Upper lobe of right lung (tissue), 1 donor: ENCODE data around the gene GFRA1. TPM values are rescaled to one million over a fixed set of nuclear protein-coding genes. Genes with fewer than 3 reads are reported as not detected.
A peak's percentile ranks its signal among the peaks of the same experiment; 100 is the strongest.

Source experiments
- ATAC-seq: fragments of 200-7000 bp; cut with Tn5 transposase; one replicate; pipeline ENCODE4 v1.9.1; 2020; ENCODE audit warnings: mild to moderate bottlenecking, moderate library complexity
- DNase-seq: peaks from one replicate; pipeline ENCODE4 v3.0.0-alpha.2; 2020
- H3K27ac ChIP-seq: fragments of 200-600 bp; one replicate; pipeline ENCODE4 v1.8.0; 2022
- H3K27me3 ChIP-seq: fragments of 200-600 bp; one replicate; pipeline ENCODE4 v1.8.0; 2022; ENCODE audit warnings: mild to moderate bottlenecking
- H3K36me3 ChIP-seq: fragments of 200-600 bp; one replicate; pipeline ENCODE4 v1.8.0; 2022
- H3K4me1 ChIP-seq: fragments of 200-600 bp; one replicate; pipeline ENCODE4 v1.8.0; 2022
- H3K4me3 ChIP-seq: fragments of 200-600 bp; one replicate; pipeline ENCODE4 v1.8.0; 2022; ENCODE audit warnings: mild to moderate bottlenecking
- H3K9me3 ChIP-seq: fragments of 200-600 bp; one replicate; pipeline ENCODE4 v1.8.0; 2022
- intact Hi-C: fragments of 100-400 bp; cut with DNase I; formaldehyde crosslinking; loops from one replicate; pipeline ENCODE4 v1.11.0; 2022
- total RNA-seq: library from RNA; stranded (reverse); fragmentation: NEBNext Ultra II Directional; extraction: Animal tissue kit (Norgen Biotek cat#: 25700); gene quantifications from one replicate; pipeline ENCODE4 v1.2.1, GENCODE V29; 2021
- TF ChIP-seq, protein P1 (sequence below): fragments of 200-600 bp; IDR thresholded peaks from one replicate; pipeline ENCODE4 v1.8.0; 2022; ENCODE audit warnings: antibody characterized with exemption
- donor health status: DM: no; HTN: yes; CAD: no; lungs with severe emphysema.

Gene GFRA1
- total RNA-seq, 1 donor from 2014 or later, result 3.4 TPM

DNA sequence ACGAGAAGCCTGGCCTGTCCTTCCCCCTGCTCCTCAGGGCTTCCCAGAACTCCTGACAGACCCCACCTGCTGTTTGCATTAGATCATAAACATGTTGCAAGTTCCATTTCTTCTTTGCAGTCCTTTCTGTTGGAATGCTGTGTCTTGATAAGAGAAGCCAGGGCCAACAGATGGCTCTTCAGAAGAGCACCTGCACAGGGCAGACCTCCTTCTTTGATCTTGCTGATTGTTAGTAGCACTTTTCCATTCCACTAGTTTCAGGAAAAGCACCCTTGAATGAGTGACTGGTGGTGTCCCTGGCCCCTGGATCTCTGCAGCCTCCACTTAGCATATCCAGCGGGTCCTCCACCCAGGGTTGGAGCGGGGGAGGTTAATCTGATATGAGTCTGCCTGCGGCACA, 243.2 kb downstream of the GFRA1 start:
- intact Hi-C loops, result no loop called here
- Histone ChIP-seq H3K27me3 (no peaks in the 10 kb centered on the region), H3K36me3 (no peaks in the 10 kb centered on the region), H3K4me3 (no peak overlapping the region), H3K27ac (no peak overlapping the region), H3K4me1 (no peaks in the 10 kb centered on the region), H3K9me3 (peaks cover 4% of the 10 kb centered on the region)
- DNase-seq (peak; percentile 32), ATAC-seq (no peak)
- TF ChIP-seq, protein P1, sequence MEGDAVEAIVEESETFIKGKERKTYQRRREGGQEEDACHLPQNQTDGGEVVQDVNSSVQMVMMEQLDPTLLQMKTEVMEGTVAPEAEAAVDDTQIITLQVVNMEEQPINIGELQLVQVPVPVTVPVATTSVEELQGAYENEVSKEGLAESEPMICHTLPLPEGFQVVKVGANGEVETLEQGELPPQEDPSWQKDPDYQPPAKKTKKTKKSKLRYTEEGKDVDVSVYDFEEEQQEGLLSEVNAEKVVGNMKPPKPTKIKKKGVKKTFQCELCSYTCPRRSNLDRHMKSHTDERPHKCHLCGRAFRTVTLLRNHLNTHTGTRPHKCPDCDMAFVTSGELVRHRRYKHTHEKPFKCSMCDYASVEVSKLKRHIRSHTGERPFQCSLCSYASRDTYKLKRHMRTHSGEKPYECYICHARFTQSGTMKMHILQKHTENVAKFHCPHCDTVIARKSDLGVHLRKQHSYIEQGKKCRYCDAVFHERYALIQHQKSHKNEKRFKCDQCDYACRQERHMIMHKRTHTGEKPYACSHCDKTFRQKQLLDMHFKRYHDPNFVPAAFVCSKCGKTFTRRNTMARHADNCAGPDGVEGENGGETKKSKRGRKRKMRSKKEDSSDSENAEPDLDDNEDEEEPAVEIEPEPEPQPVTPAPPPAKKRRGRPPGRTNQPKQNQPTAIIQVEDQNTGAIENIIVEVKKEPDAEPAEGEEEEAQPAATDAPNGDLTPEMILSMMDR, result no peak

DNA sequence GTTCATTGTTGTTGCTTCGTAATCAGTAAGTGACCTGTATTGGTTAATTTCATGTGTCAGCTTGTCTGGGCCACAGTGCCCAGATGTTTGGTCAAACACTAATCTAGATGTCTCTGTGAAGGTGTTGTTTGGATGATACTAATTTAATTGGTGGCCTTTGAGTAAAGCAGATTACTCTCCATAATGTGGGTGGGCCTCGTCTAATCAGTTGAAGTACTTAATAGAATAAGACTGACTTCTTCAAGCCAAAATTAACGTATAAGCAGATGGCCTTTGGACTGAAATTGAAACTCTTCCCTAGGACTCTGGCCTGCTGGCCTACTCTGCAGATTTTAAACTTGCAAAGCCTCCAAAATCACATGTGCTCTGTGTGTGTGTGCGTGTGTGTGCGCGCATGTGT, 245.7 kb downstream of the GFRA1 start:
- TF ChIP-seq, protein P1, result no peak
- Histone ChIP-seq H3K27me3 (no peaks in the 10 kb centered on the region), H3K27ac (no peak overlapping the region), H3K36me3 (no peaks in the 10 kb centered on the region), H3K9me3 (no peaks in the 10 kb centered on the region), H3K4me3 (no peak overlapping the region), H3K4me1 (no peaks in the 10 kb centered on the region)
- ATAC-seq (no peak), DNase-seq (no peak)
- intact Hi-C loops, result no loop called here

DNA sequence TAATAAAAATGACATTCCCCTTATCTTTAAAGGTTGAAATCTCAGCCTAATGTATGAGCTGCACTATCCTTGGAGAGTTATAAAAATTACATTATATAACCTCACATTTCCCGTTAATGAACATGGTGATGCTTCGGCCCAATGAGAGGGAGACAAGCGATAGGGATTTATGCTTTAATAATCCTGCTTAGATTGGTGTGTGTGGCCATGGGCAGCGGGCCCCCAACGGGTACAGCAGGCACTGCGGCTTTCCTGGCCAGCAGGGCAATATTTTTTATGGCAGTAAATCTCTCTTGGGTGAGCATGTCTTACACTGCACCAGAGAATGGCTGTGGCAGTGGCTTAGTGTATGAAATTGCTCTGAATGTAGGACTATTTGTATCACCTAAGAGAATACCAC, 246.3 kb downstream of the GFRA1 start:
- Histone ChIP-seq H3K27me3 (no peaks in the 10 kb centered on the region), H3K36me3 (no peaks in the 10 kb centered on the region), H3K27ac (no peak overlapping the region), H3K4me3 (no peak overlapping the region), H3K9me3 (no peaks in the 10 kb centered on the region), H3K4me1 (no peaks in the 10 kb centered on the region)
- intact Hi-C loops, result no loop called here
- no peak for ATAC-seq
- no peak for DNase-seq
- TF ChIP-seq, protein P1, result no peak

DNA sequence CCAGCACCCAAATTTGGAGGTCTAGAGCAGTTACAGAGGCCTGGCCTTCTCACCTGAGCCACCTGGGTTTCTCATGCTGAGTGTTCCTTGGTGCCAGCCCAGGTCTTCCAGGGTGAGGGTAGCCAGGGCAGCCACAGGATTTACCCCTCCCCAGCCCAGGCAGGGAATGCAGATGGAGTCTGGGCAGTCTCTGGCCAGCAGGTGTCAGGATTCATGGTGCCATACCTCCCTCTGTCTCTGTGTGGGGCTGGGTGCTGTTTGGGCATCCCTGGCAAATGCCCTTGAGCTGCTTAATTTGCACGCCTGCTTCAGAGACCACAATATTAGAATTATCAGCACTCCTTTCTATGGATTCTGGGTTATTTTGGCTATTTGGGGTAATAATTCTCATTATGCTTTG, 246.7 kb downstream of the GFRA1 start:
- Histone ChIP-seq H3K4me3 (no peak overlapping the region), H3K27ac (no peak overlapping the region), H3K36me3 (no peaks in the 10 kb centered on the region), H3K4me1 (no peaks in the 10 kb centered on the region), H3K9me3 (no peaks in the 10 kb centered on the region), H3K27me3 (no peaks in the 10 kb centered on the region)
- TF ChIP-seq, protein P1, result no peak
- ATAC-seq (no peak), DNase-seq (no peak)
- intact Hi-C loops, result no loop called here

DNA sequence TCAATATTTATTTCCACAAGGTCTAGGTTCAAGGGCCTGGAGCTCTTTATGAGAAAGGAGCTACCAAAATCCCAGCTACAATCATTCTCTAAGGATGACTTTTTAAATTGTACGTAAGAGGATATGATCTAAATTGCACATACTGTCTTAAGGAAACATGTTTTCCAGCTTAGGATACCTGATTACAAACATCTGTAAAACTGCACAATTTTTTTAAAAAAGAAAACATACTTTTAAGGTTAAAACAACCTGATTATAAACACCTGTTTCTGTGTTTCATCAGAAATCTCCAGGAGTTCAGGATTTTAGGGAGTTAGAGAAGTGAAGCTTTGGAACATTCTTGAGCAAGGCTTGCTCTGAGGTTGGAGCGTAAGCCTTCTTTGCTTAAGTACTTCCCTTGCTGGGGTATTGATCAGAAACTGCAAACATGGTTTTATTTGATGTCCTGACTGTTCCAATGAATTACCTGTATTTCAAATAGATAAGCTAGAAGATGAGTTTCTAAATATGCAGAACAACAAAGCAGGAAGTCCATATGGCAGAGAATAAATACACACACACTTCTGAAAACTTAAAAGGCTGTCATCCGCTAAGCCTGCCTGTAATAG, 248.6 kb downstream of the GFRA1 start:
- Histone ChIP-seq H3K4me3 (no peak overlapping the region), H3K27ac (no peak overlapping the region), H3K36me3 (no peaks in the 10 kb centered on the region), H3K9me3 (no peaks in the 10 kb centered on the region), H3K4me1 (no peaks in the 10 kb centered on the region), H3K27me3 (no peaks in the 10 kb centered on the region)
- intact Hi-C loops, result no loop called here
- no peak for ATAC-seq
- DNase-seq, result no peak
- TF ChIP-seq, protein P1, result no peak

DNA sequence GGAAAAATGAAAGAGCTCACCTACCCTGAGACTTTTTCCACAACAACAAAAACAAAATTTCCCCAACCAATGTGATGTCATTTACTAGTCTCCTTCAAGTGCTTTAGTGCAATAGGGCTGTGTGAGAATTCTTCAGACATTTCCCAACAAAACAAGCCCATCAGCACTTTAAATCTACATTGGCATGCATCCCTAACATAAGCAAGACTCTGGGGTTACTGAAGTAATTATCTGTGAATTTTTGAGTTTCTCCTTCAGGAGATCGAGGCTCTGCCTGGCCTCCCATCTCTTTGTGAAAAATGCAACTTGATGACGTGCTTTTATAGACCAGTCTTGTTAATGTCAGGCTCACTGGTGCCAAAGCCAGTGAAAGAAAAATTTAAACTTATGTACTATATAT, 255.6 kb downstream of the GFRA1 start:
- Histone ChIP-seq H3K4me3 (no peak overlapping the region), H3K9me3 (no peaks in the 10 kb centered on the region), H3K27me3 (no peaks in the 10 kb centered on the region), H3K27ac (no peak overlapping the region), H3K36me3 (no peaks in the 10 kb centered on the region), H3K4me1 (no peaks in the 10 kb centered on the region)
- ATAC-seq (no peak), DNase-seq (no peak)
- intact Hi-C loops, result no loop called here
- TF ChIP-seq, protein P1, result no peak
